ENCODE measurements around the gene EHD3.

EHD3 gene

GRCh38 chr2:31284107-31284506 lies 50.2 kb downstream of the EHD3 start:
- H3K4me3 ChIP-seq (ENCODE audit: low read depth, low read length): no peak overlapping the region
- TF ChIP-seq, protein P1, sequence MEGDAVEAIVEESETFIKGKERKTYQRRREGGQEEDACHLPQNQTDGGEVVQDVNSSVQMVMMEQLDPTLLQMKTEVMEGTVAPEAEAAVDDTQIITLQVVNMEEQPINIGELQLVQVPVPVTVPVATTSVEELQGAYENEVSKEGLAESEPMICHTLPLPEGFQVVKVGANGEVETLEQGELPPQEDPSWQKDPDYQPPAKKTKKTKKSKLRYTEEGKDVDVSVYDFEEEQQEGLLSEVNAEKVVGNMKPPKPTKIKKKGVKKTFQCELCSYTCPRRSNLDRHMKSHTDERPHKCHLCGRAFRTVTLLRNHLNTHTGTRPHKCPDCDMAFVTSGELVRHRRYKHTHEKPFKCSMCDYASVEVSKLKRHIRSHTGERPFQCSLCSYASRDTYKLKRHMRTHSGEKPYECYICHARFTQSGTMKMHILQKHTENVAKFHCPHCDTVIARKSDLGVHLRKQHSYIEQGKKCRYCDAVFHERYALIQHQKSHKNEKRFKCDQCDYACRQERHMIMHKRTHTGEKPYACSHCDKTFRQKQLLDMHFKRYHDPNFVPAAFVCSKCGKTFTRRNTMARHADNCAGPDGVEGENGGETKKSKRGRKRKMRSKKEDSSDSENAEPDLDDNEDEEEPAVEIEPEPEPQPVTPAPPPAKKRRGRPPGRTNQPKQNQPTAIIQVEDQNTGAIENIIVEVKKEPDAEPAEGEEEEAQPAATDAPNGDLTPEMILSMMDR (IDR thresholded peaks at IDR 0.05; ENCODE audit: low read depth, low read length): no peak

GRCh38 chr2:31286230-31286629 lies 52.3 kb downstream of the EHD3 start:
- TF ChIP-seq, protein P1 (IDR thresholded peaks at IDR 0.05; ENCODE audit: low read depth, low read length): no peak
- H3K4me3 ChIP-seq (ENCODE audit: low read depth, low read length): no peak overlapping the region

- TF ChIP-seq, protein P1 (IDR thresholded peaks at IDR 0.05; ENCODE audit: low read depth, low read length): no peak
- H3K4me3 ChIP-seq (ENCODE audit: low read depth, low read length): no peak overlapping the region
These were observed 53.1 kb downstream of the EHD3 start for GRCh38 chr2:31286961-31287550.

GRCh38 chr2:31287654-31288053 lies 53.7 kb downstream of the EHD3 start:
- TF ChIP-seq, protein P1 (IDR thresholded peaks at IDR 0.05; ENCODE audit: low read depth, low read length): no peak
- H3K4me3 ChIP-seq (ENCODE audit: low read depth, low read length): no peak overlapping the region

- no peak overlapping the region for H3K4me3 ChIP-seq (ENCODE audit: low read depth, low read length)
- TF ChIP-seq, protein P1 (IDR thresholded peaks at IDR 0.05; ENCODE audit: low read depth, low read length): no peak
These were observed 60.2 kb downstream of the EHD3 start for GRCh38 chr2:31294196-31294595.

GRCh38 chr2:31296641-31297287 lies 62.8 kb downstream of the EHD3 start:
- no peak overlapping the region for H3K4me3 ChIP-seq (ENCODE audit: low read depth, low read length)
- TF ChIP-seq, protein P1 (IDR thresholded peaks at IDR 0.05; ENCODE audit: low read depth, low read length): no peak

- TF ChIP-seq, protein P1 (IDR thresholded peaks at IDR 0.05; ENCODE audit: low read depth, low read length): no peak
These were observed 63.8 kb downstream of the EHD3 start for GRCh38 chr2:31297751-31298150.

More at GRCh38 chr2:31297751-31298150, 63.8 kb downstream of the EHD3 start:
- no peak overlapping the region for H3K4me3 ChIP-seq (ENCODE audit: low read depth, low read length)

Data from WI38 (cell line).